ENCODE data around the gene PIK3R5. TPM values are rescaled to one million over a fixed set of nuclear protein-coding genes. Genes with fewer than 3 reads are reported as not detected.
A peak's percentile ranks its signal among the peaks of the same experiment; 100 is the strongest.
"Not testable (repeated sequence)": the region's sequence is repeated elsewhere in the genome, so short reads cannot be mapped to it uniquely, and the experiment has no call there.

The PIK3R5 gene
- total and polyA plus RNA-seq, 2 donors (not counting 1 experiment from before 2014, with no cell fraction given) = 0.15 TPM; not detected in 1

DNA sequence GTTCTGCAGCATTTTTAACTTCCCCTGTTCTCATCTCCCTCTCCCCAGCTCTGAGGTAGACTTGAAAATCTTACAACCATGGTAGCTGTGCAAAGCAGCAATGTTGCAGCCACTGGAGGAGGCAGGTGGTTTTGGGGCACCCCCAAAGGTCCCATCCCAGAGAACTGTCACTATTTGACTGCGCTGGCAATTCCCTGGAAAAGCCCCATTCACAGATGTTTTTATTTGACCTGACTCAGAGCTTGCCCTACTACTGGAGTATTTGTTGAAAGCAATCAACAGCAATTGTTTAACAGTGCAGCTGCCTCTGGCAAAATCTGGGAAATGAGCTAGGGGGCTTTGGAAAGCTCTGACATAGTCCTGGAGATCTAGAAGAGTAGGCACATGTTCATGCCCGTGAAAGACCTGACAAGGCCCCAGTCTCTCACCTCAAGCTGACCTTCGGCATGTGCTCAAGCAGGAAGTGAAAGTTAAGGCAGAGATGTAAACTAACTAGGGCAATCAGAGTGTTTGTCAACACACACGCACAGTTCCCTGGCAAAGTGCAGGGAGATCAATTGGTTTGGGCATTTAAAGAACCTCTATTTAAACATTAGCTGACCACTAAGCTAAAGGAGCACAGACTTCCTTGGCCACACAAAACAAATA, 19.7 kb upstream of the PIK3R5 start:
- H3K4me2 ChIP-seq (ENCODE audit: extremely low read depth, insufficient read depth, low read length) = no peak overlapping the region
- no peaks in the 10 kb centered on the region for H4K20me1 ChIP-seq (ENCODE audit: control insufficient read depth, extremely low read depth, insufficient read depth, low read length)
- H3K9ac ChIP-seq (ENCODE audit: insufficient read depth, low read length) = no peak overlapping the region
- H3K27me3 ChIP-seq (ENCODE audit: control insufficient read depth, insufficient read depth, low read length) = no peaks in the 10 kb centered on the region
- no peak overlapping the region for H3K27ac ChIP-seq (ENCODE audit: insufficient read depth, low read length)
- no peak overlapping the region for H2AFZ ChIP-seq (ENCODE audit: low read length)
- H3K79me2 ChIP-seq (ENCODE audit: control insufficient read depth, insufficient read depth, low read length) = no peaks in the 10 kb centered on the region
- H3K9me3 ChIP-seq (ENCODE audit: control insufficient read depth, insufficient read depth, low read depth, low read length) = no peaks in the 10 kb centered on the region
- H3K4me3 ChIP-seq (replicated peaks in 1 of 4; ENCODE audit: control extremely low read depth in 1 of 4, insufficient read depth in 1 of 4, low read depth in 3 of 4, low read length in 4 of 4) = no peak overlapping the region
- DNase-seq (ENCODE audit: low read depth in 2 of 2) = no peak
- TF ChIP-seq, protein P1, sequence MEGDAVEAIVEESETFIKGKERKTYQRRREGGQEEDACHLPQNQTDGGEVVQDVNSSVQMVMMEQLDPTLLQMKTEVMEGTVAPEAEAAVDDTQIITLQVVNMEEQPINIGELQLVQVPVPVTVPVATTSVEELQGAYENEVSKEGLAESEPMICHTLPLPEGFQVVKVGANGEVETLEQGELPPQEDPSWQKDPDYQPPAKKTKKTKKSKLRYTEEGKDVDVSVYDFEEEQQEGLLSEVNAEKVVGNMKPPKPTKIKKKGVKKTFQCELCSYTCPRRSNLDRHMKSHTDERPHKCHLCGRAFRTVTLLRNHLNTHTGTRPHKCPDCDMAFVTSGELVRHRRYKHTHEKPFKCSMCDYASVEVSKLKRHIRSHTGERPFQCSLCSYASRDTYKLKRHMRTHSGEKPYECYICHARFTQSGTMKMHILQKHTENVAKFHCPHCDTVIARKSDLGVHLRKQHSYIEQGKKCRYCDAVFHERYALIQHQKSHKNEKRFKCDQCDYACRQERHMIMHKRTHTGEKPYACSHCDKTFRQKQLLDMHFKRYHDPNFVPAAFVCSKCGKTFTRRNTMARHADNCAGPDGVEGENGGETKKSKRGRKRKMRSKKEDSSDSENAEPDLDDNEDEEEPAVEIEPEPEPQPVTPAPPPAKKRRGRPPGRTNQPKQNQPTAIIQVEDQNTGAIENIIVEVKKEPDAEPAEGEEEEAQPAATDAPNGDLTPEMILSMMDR (conservative IDR thresholded peaks at IDR 0.05 in 1 of 2, IDR thresholded peaks at IDR 0.05 in 1 of 2; ENCODE audit: low read depth in 1 of 2, low read length in 2 of 2) = no peak
- no peak for TF ChIP-seq EZH2 (IDR thresholded peaks at IDR 0.05; ENCODE audit: low read length, missing control alignments)
- H3K4me1 ChIP-seq (ENCODE audit: control insufficient read depth, extremely low read depth, insufficient read depth, low read length) = no peaks in the 10 kb centered on the region
- H3K36me3 ChIP-seq (ENCODE audit: control insufficient read depth, insufficient read depth, low read length) = no peaks in the 10 kb centered on the region

DNA sequence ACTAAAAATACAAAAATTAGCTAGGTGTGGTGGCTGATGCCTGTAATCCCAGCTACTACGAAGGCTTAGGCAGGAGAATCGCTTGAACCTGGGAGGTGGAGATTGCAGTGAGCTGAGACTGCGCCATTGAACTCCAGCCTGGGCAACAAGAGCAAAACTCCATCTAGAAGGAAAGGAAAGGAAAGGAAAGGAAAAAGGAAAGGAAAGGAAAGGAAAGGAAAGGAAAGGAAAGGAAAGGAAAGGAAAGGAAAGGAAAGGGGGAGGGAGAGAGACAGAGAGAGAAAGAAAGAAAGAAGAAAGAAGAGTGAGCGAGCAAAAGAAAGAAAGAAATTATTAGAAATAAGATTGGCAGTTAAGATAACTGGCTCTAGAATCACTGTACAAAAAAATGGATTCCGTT, 18.7 kb upstream of the PIK3R5 start:
- not testable (repeated sequence) for H3K4me3 ChIP-seq (replicated peaks in 1 of 4; ENCODE audit: control extremely low read depth in 1 of 4, insufficient read depth in 1 of 4, low read depth in 3 of 4, low read length in 4 of 4); H3K4me1 ChIP-seq (ENCODE audit: control insufficient read depth, extremely low read depth, insufficient read depth, low read length); H3K9me3 ChIP-seq (ENCODE audit: control insufficient read depth, insufficient read depth, low read depth, low read length); DNase-seq (ENCODE audit: low read depth in 2 of 2); H3K27ac ChIP-seq (ENCODE audit: insufficient read depth, low read length); H4K20me1 ChIP-seq (ENCODE audit: control insufficient read depth, extremely low read depth, insufficient read depth, low read length); H3K27me3 ChIP-seq (ENCODE audit: control insufficient read depth, insufficient read depth, low read length); H2AFZ ChIP-seq (ENCODE audit: low read length); H3K36me3 ChIP-seq (ENCODE audit: control insufficient read depth, insufficient read depth, low read length); H3K4me2 ChIP-seq (ENCODE audit: extremely low read depth, insufficient read depth, low read length); H3K79me2 ChIP-seq (ENCODE audit: control insufficient read depth, insufficient read depth, low read length); H3K9ac ChIP-seq (ENCODE audit: insufficient read depth, low read length)

GRCh38 chr17:8981443-8981842, 15.9 kb upstream of the PIK3R5 start:
- Histone ChIP-seq H3K27ac (ENCODE audit: insufficient read depth, low read length) (no peak overlapping the region), H4K20me1 (ENCODE audit: control insufficient read depth, extremely low read depth, insufficient read depth, low read length) (no peaks in the 10 kb centered on the region), H2AFZ (ENCODE audit: low read length) (no peak overlapping the region), H3K27me3 (ENCODE audit: control insufficient read depth, insufficient read depth, low read length) (no peaks in the 10 kb centered on the region), H3K79me2 (ENCODE audit: control insufficient read depth, insufficient read depth, low read length) (no peaks in the 10 kb centered on the region), H3K9ac (ENCODE audit: insufficient read depth, low read length) (no peak overlapping the region), H3K36me3 (ENCODE audit: control insufficient read depth, insufficient read depth, low read length) (no peaks in the 10 kb centered on the region), H3K4me1 (ENCODE audit: control insufficient read depth, extremely low read depth, insufficient read depth, low read length) (no peaks in the 10 kb centered on the region), H3K4me3 (replicated peaks in 1 of 4; ENCODE audit: control extremely low read depth in 1 of 4, insufficient read depth in 1 of 4, low read depth in 3 of 4, low read length in 4 of 4) (no peak overlapping the region), H3K4me2 (ENCODE audit: extremely low read depth, insufficient read depth, low read length) (no peak overlapping the region), H3K9me3 (ENCODE audit: control insufficient read depth, insufficient read depth, low read depth, low read length) (no peaks in the 10 kb centered on the region)
- peak in 1 of 2 donors; percentile 39 for DNase-seq (ENCODE audit: low read depth in 2 of 2)
- TF ChIP-seq EZH2 (IDR thresholded peaks at IDR 0.05; ENCODE audit: low read length, missing control alignments) = no peak
- TF ChIP-seq, protein P1 (conservative IDR thresholded peaks at IDR 0.05 in 1 of 2, IDR thresholded peaks at IDR 0.05 in 1 of 2; ENCODE audit: low read depth in 1 of 2, low read length in 2 of 2) = no peak

Measured in fibroblast of lung (primary cell).